HUES64 (cell line): Measurements from ENCODE around the gene PCDHGA8.
A peak's percentile ranks its signal among the peaks of the same experiment; 100 is the strongest.
"Not testable (repeated sequence)": the region's sequence is repeated elsewhere in the genome, so short reads cannot be mapped to it uniquely, and the experiment has no call there.

Source experiments
- H3K27ac ChIP-seq: 2 replicates; pipeline ENCODE4 v1.7.0; 2013; ENCODE audit warnings: low read depth, low read length, inconsistent platforms
- H3K27me3 ChIP-seq: 2 replicates; pipeline ENCODE4 v1.6.1; 2013; ENCODE audit warnings: mild to moderate bottlenecking, low read length; ENCODE audit not compliant: insufficient read depth
- H3K36me3 ChIP-seq: 2 replicates; pipeline ENCODE4 v1.6.1; 2013; ENCODE audit warnings: mild to moderate bottlenecking, low read length; ENCODE audit not compliant: insufficient read depth
- H3K4me1 ChIP-seq: 2 replicates; pipeline ENCODE4 v1.6.1; 2013; ENCODE audit warnings: mild to moderate bottlenecking, low read length, moderate library complexity; ENCODE audit not compliant: insufficient read depth
- H3K4me3 ChIP-seq: 2 replicates; pipeline ENCODE4 v1.5.1; 2013; ENCODE audit warnings: mild to moderate bottlenecking, low read length, moderate library complexity
- H3K9ac ChIP-seq: 2 replicates; pipeline ENCODE4 v1.6.1; 2013; ENCODE audit warnings: mild to moderate bottlenecking, low read depth, low read length
- H3K9me3 ChIP-seq: 2 replicates; pipeline ENCODE4 v1.6.1; 2013; ENCODE audit warnings: low read depth, low read length; ENCODE audit not compliant: insufficient read depth
- WGBS: fragments of 150-250, 120-280 bp; methylation state at CpG from one replicate; pipeline ENCODE4 v1.1.7; 2013; ENCODE audit warnings: missing lambda C conversion rate; 5-methylcytosine and 5-hydroxymethylcytosine counted together

PCDHGA8 gene

DNA sequence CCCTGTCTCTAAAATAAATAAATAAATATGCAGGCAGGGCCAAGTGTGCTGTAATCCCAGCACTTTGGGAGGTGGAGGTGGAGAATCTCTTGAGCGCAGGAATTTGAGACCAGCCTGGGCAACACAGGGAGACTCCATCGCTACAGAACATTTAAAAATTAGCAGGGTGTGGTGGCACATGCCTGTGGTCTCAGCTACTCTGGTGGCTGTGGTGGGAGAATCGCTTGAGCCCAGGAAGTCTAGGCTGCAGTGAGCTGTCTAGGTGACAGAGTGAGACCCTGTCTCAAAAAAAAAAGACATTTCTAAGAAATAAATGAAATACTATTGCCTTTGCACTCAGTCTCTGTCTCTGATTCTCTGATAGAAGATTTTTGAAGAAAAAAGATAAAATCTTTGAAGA lies 19.1 kb downstream of the PCDHGA8 start:
- H3K27me3 ChIP-seq: peaks cover 10% of the 10 kb centered on the region
- no peak overlapping the region for H3K9ac ChIP-seq
- H3K4me3 ChIP-seq: no peak overlapping the region

DNA sequence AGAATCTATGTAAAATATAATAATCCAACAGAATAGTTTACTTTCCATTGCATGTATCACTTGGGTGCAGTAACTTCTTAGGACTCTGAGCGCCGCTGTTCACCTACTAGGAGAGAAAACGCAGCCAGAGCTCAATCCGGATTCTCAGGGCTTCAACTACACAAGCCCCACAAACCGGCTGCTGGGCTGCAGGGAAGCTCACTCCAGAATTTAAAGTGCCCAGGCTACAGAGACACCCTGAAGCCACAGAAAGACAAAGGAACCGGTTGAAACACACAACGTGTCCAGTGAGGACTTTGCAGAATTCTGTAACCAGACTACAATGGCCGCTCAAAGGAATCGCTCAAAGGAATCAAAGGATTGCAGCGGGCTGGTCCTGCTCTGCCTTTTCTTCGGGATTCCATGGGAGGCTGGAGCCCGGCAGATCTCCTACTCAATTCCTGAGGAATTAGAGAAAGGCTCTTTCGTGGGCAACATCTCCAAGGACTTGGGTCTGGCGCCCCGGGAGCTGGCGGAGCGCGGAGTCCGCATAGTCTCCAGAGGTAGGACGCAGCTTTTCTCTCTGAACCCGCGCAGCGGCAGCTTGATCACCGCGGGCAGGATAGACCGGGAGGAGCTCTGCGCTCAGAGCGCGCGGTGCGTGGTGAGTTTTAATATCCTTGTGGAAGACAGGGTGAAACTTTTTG lies 20.6 kb downstream of the PCDHGA8 start, which contains the start of gene PCDHGA10:
PCDHGA10 (plus strand) TSS at position 134 of the 686 bp plus-strand sequence; CDS start at position 323, 189 bp downstream.
- Histone ChIP-seq H3K27me3 (peaks cover 10% of the 10 kb centered on the region), H3K36me3 (peaks cover 3% of the 10 kb centered on the region; the same call in 1 of the 2 replicates), H3K9ac (peak within 1 kb of the TSS; percentile 71), H3K4me3 (peak within 1 kb of the TSS; percentile 77), H3K4me1 (no peaks in the 10 kb centered on the region), H3K9me3 (peaks cover 21% of the 10 kb centered on the region; the same call in 1 of the 2 replicates), H3K27ac (no peak within 1 kb of the TSS)
- 85% methylated on average over 31 of the region's 31 CpGs for WGBS

More for the DNA sequence above, 19.1 kb downstream of the PCDHGA8 start:
- H3K9me3 ChIP-seq: peaks cover 21% of the 10 kb centered on the region; the same call in 1 of the 2 replicates
- no peak overlapping the region for H3K27ac ChIP-seq
- H3K4me1 ChIP-seq: no peaks in the 10 kb centered on the region
- peaks cover 3% of the 10 kb centered on the region; the same call in 1 of the 2 replicates for H3K36me3 ChIP-seq
- WGBS: 97% methylated on average over 3 of the region's 3 CpGs

DNA sequence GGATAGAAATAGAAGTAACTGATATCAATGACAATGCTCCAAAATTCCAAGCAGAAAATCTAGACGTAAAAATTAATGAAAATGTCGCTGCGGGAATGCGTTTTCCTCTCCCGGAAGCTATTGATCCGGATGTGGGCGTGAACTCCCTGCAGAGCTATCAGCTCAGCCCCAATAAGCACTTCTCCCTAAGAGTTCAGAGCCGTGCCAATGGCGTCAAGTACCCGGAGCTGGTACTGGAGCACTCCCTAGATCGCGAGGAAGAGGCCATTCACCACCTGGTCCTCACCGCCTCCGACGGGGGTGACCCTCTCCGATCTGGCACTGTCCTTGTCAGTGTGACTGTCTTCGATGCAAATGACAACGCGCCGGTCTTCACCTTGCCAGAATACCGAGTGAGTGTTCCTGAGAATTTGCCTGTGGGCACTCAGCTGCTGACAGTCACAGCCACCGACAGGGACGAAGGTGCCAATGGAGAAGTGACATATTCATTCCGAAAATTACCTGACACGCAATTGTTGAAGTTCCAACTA lies 21.2 kb downstream of the PCDHGA8 start:
- peak overlapping the region; percentile 77 for H3K4me3 ChIP-seq
- peaks cover 26% of the 10 kb centered on the region for H3K9me3 ChIP-seq
- 90% methylated on average over 25 of the region's 25 CpGs for WGBS

DNA sequence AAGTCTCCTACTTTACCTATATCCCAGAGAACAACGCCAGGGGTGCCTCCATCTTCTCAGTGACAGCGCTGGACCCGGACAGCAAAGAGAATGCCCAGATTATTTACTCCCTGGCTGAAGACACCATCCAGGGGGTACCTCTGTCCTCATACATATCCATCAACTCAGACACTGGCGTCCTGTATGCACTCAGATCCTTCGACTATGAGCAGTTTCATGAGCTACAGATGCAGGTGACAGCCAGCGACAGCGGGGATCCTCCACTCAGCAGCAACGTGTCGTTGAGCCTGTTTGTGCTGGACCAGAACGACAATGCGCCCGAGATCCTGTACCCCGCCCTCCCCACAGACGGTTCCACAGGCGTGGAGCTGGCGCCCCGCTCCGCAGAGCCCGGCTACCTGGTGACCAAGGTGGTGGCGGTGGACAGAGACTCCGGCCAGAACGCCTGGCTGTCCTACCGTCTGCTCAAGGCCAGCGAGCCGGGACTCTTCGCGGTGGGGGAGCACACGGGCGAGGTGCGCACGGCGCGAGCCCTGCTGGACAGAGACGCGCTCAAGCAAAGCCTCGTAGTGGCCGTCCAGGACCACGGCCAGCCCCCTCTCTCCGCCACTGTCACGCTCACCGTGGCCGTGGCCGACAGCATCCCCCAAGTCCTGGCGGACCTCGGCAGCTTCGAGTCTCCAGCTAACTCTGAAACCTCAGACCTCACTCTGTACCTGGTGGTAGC lies 22.3 kb downstream of the PCDHGA8 start:
- H3K27me3 ChIP-seq, H3K27ac ChIP-seq, H3K4me3 ChIP-seq, H3K4me1 ChIP-seq, H3K9ac ChIP-seq: not testable (repeated sequence)
- Histone ChIP-seq H3K36me3 (peaks cover 14% of the 10 kb centered on the region; the same call in 1 of the 2 replicates), H3K9me3 (peaks cover 33% of the 10 kb centered on the region)
- 96% methylated on average over 46 of the region's 46 CpGs for WGBS

More for the DNA sequence above, 21.2 kb downstream of the PCDHGA8 start:
- Histone ChIP-seq H3K4me1 (no peaks in the 10 kb centered on the region), H3K9ac (peak overlapping the region; percentile 71; the same call in 1 of the 2 replicates), H3K27me3 (peaks cover 12% of the 10 kb centered on the region), H3K36me3 (peaks cover 6% of the 10 kb centered on the region; the same call in 1 of the 2 replicates), H3K27ac (no peak overlapping the region)

DNA sequence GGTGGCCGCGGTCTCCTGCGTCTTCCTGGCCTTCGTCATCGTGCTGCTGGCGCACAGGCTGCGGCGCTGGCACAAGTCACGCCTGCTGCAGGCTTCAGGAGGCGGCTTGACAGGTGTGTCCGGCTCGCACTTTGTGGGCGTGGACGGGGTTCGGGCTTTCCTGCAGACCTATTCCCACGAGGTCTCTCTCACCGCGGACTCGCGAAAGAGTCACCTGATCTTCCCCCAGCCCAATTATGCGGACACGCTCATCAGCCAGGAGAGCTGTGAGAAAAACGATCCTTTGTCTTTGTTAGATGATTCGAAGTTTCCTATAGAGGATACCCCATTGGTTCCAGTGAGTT lies 22.8 kb downstream of the PCDHGA8 start:
- not testable (repeated sequence) for H3K4me1 ChIP-seq, H3K27ac ChIP-seq, H3K9ac ChIP-seq, H3K4me3 ChIP-seq, H3K27me3 ChIP-seq
- Histone ChIP-seq H3K9me3 (peaks cover 36% of the 10 kb centered on the region), H3K36me3 (peaks cover 20% of the 10 kb centered on the region; the same call in 1 of the 2 replicates)
- WGBS: 96% methylated on average over 24 of the region's 24 CpGs

DNA sequence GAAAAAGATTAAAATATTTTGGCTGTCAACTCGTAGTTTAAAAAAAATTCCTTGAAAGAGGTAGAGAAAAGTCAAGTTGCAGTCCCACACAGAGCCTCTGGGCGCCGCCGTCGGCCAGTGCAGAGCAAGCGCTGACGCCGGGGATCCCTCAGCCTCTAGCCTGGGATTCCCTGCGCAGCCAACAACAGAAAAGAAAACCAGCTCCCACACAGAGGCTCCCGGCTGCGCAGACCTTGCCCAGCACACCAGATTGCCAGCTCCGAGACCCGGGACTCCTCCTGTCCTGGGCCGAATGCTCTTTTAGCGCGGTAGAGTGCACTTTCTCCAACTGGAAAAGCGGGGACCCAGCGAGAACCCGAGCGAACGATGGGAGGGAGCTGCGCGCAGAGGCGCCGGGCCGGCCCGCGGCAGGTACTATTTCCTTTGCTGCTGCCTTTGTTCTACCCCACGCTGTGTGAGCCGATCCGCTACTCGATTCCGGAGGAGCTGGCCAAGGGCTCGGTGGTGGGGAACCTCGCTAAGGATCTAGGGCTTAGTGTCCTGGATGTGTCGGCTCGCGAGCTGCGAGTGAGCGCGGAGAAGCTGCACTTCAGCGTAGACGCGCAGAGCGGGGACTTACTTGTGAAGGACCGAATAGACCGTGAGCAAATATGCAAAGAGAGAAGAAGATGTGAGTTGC lies 25.2 kb downstream of the PCDHGA8 start, which contains the start of gene PCDHGB7:
PCDHGB7 (plus strand) TSS at position 184 of the 679 bp plus-strand sequence; CDS start at position 367, 183 bp downstream.
- 46% methylated on average over 47 of the region's 47 CpGs for WGBS

DNA sequence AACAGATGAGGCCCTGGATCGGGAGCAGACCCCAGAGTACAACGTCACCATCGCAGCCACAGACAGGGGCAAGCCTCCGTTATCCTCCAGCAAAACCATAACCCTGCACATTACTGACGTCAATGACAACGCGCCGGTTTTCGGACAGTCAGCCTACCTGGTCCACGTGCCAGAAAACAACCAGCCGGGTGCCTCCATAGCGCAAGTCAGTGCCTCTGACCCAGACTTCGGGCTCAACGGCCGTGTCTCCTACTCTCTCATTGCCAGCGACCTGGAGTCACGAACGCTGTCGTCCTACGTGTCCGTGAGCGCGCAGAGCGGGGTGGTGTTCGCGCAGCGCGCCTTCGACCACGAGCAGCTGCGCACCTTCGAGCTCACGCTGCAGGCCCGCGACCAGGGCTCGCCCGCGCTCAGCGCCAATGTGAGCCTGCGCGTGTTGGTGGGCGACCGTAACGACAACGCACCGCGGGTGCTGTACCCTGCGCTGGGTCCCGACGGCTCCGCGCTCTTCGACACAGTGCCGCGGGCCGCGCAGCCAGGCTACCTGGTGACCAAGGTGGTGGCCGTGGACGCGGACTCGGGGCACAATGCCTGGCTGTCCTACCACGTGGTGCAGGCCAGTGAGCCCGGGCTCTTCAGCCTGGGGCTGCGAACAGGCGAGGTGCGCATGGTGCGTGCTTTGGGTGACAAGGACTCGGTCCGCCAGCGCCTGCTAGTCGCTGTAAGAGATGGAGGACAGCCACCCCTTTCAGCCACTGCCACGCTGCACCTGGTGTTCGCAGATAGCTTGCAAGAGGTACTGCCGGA lies 26.8 kb downstream of the PCDHGA8 start:
- no peak overlapping the region for H3K27ac ChIP-seq
- H3K27me3 ChIP-seq: peaks cover 10% of the 10 kb centered on the region
- H3K9ac ChIP-seq: no peak overlapping the region
- 0 out of 2 replicates have a peak overlapping the region, but pooled peaks have one; percentile 65 for H3K4me3 ChIP-seq
- 97% methylated on average over 74 of the region's 74 CpGs for WGBS
- H3K36me3 ChIP-seq: peaks cover 50% of the 10 kb centered on the region; the same call in 1 of the 2 replicates
- peaks cover 57% of the 10 kb centered on the region for H3K9me3 ChIP-seq
- H3K4me1 ChIP-seq: no peaks in the 10 kb centered on the region

More for the DNA sequence above, 25.2 kb downstream of the PCDHGA8 start, which contains the start of gene PCDHGB7:
- peak within 1 kb of the TSS; percentile 74 for H3K9ac ChIP-seq
- peaks cover 41% of the 10 kb centered on the region; the same call in 1 of the 2 replicates for H3K36me3 ChIP-seq
- not testable (repeated sequence) for H3K27ac ChIP-seq, H3K27me3 ChIP-seq, H3K4me1 ChIP-seq
- H3K4me3 ChIP-seq: peak within 1 kb of the TSS; percentile 65
- peaks cover 60% of the 10 kb centered on the region for H3K9me3 ChIP-seq

DNA sequence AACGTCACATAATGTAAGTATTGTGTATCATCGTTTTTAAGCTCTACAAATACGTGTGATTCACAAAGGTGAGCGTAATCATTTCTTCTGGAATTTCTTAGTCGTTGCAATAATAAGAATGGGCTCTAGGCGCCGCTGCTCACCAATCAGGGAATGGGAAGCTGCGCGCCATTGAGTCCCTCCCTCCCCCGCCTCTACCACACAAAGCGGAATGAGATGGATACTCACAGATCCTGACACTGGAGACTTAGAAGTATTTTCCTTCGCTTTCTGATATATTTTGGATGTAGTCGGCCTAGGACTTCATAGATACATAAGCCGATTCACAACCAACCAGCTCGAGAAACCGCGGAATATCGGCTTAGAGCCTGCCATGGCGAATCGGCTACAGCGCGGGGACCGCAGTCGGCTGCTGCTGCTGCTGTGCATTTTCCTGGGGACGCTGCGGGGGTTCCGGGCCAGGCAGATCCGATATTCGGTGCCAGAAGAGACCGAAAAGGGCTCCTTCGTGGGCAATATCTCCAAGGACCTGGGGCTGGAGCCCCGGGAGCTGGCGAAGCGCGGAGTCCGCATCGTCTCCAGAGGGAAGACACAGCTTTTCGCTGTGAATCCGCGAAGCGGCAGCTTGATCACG lies 28.5 kb downstream of the PCDHGA8 start, which contains the start of gene PCDHGA11:
PCDHGA11 (plus strand) TSS at position 197 of the 634 bp plus-strand sequence; CDS start at position 374, 177 bp downstream.
- peak within 1 kb of the TSS; percentile 57 for H3K4me3 ChIP-seq
- WGBS: 82% methylated on average over 42 of the region's 42 CpGs
- H3K9me3 ChIP-seq: peaks cover 61% of the 10 kb centered on the region
- H3K36me3 ChIP-seq: peaks cover 59% of the 10 kb centered on the region; the same call in 1 of the 2 replicates
- peak within 1 kb of the TSS; percentile 57 for H3K9ac ChIP-seq
- H3K27me3 ChIP-seq: peaks cover 10% of the 10 kb centered on the region
- no peaks in the 10 kb centered on the region for H3K4me1 ChIP-seq
- H3K27ac ChIP-seq: no peak within 1 kb of the TSS; the same call in 1 of the 2 replicates

DNA sequence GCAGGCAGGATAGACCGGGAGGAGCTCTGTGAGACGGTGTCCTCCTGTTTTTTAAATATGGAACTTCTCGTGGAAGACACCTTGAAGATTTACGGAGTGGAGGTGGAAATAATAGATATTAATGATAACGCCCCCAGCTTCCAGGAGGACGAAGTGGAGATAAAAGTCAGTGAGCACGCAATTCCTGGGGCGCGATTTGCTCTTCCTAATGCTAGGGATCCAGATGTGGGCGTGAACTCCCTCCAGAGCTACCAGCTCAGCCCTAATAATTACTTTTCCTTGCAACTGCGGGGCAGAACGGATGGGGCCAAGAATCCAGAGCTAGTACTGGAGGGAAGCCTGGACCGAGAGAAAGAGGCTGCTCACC lies 29.0 kb downstream of the PCDHGA8 start:
- H3K4me1 ChIP-seq: no peaks in the 10 kb centered on the region
- H3K36me3 ChIP-seq: peaks cover 64% of the 10 kb centered on the region; the same call in 1 of the 2 replicates
- H3K9ac ChIP-seq: peak overlapping the region; percentile 57; the same call in 1 of the 2 replicates
- peak overlapping the region; percentile 57 for H3K4me3 ChIP-seq
- no peak overlapping the region for H3K27ac ChIP-seq
- 91% methylated on average over 13 of the region's 13 CpGs for WGBS
- peaks cover 62% of the 10 kb centered on the region for H3K9me3 ChIP-seq
- peaks cover 10% of the 10 kb centered on the region for H3K27me3 ChIP-seq
